Measurements from ENCODE around the gene NR2E1. TPM values are rescaled to one million over a fixed set of nuclear protein-coding genes. Genes with fewer than 3 reads are reported as not detected.

Gene NR2E1
- polyA plus RNA-seq, 10 donors, result 0.07 to 0.13 (median 0.13) TPM; not detected in 7

GRCh38 chr6:108203189-108204112 lies 37.6 kb downstream of the NR2E1 start:
- peak in 1 of 3 donors; percentile 7 for DNase-seq

GRCh38 chr6:108207013-108207412 lies 41.2 kb downstream of the NR2E1 start:
- no peak for DNase-seq

GRCh38 chr6:108209738-108210137 lies 43.9 kb downstream of the NR2E1 start:
- DNase-seq, result no peak

GRCh38 chr6:108210556-108210955 lies 44.7 kb downstream of the NR2E1 start:
- DNase-seq, result no peak

- DNase-seq, result no peak
These were observed 45.8 kb downstream of the NR2E1 start for GRCh38 chr6:108211671-108212070.

GRCh38 chr6:108222064-108222463 lies 56.2 kb downstream of the NR2E1 start:
- DNase-seq, result no peak

GRCh38 chr6:108222504-108222903 lies 56.7 kb downstream of the NR2E1 start:
- DNase-seq, result no peak

GRCh38 chr6:108227290-108227689 lies 61.5 kb downstream of the NR2E1 start:
- DNase-seq, result no peak

GRCh38 chr6:108228416-108228815 lies 62.6 kb downstream of the NR2E1 start:
- no peak for DNase-seq

GRCh38 chr6:108235127-108235526 lies 69.3 kb downstream of the NR2E1 start:
- peak in 1 of 3 donors; percentile 14 for DNase-seq

- DNase-seq, result no peak
These were observed 71.0 kb downstream of the NR2E1 start for GRCh38 chr6:108236791-108237190.

- no peak for DNase-seq
These were observed 72.5 kb downstream of the NR2E1 start for GRCh38 chr6:108238322-108238721.

Other genes with a start within 250 kb of the NR2E1 start
- 100 to 1,000 TPM in 1 of 10 donors, 10 to 100 TPM in 9; 45.6 to 100 (median 78.1) TPM for gene SEC63, start 207.8 kb upstream of the NR2E1 start, polyA plus RNA-seq (ENCODE audit: insufficient read length in 10 of 10)
- gene OSTM1, start 91.3 kb upstream of the NR2E1 start, polyA plus RNA-seq (ENCODE audit: insufficient read length in 10 of 10), result 10 to 100 TPM; 16.8 to 30.3 (median 23.8) TPM
- gene SNX3, start 95.0 kb downstream of the NR2E1 start, polyA plus RNA-seq (ENCODE audit: insufficient read length in 10 of 10), result 100 to 1,000 TPM; 217 to 256 (median 247) TPM
- gene AFG1L, start 129.0 kb downstream of the NR2E1 start, polyA plus RNA-seq (ENCODE audit: insufficient read length in 10 of 10), result 1 to 10 TPM; 4.0 to 6.0 (median 5.0) TPM